Peyer's patch (tissue), 4 donors: Measurements from ENCODE around the gene UNC93A.

ENCODE experiments used
- POLR2A ChIP-seq, 2 donors: fragments of 450-650 bp; IDR thresholded peaks; one replicate each; pipeline ENCODE4 v1.5.1; 2017; ENCODE audit warnings: antibody characterized with exemption in 2 of 2, mild to moderate bottlenecking in 2 of 2, moderate library complexity in 2 of 2
- TF ChIP-seq, protein P1 (sequence below), 6 experiments: fragments of 450-650 bp in 4 of 6; fragments of 200-600 bp in 2 of 6; sonication (generic) in 1 of 6; IDR thresholded peaks; one replicate each; pipeline ENCODE4 v1.5.1; 2017 to 2019; ENCODE audit warnings: antibody characterized with exemption in 6 of 6, mild to moderate bottlenecking in 3 of 6, moderate library complexity in 1 of 6

DNA sequence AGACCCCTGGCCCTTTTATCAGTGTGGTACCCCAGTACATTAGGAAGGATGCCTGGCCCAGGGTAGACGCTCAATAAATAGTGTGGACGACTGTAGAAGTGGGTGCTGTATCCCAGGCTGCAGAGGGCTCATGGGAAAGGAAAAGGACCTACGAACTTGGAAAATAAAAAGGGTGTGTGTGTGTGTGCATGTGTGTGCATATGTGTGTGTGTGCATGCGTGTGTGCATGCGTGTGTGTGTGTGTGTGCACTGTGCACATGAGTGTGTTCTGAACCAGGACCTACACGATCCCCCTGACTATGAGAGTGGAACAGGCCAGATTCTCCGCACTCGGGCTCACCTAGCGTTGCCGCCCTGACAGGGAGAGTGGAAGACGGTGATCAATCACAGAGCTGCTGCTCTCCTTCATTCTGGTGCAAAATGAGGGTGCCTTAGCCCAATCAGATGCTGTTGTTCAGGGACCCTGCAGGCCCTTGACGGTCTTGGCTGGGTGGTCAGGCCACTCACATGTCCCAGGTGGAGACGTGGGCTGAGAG is 3.5 kb upstream of the UNC93A start:
- no peak for TF ChIP-seq POLR2A (IDR thresholded peaks at IDR 0.05)
- TF ChIP-seq, protein P1, sequence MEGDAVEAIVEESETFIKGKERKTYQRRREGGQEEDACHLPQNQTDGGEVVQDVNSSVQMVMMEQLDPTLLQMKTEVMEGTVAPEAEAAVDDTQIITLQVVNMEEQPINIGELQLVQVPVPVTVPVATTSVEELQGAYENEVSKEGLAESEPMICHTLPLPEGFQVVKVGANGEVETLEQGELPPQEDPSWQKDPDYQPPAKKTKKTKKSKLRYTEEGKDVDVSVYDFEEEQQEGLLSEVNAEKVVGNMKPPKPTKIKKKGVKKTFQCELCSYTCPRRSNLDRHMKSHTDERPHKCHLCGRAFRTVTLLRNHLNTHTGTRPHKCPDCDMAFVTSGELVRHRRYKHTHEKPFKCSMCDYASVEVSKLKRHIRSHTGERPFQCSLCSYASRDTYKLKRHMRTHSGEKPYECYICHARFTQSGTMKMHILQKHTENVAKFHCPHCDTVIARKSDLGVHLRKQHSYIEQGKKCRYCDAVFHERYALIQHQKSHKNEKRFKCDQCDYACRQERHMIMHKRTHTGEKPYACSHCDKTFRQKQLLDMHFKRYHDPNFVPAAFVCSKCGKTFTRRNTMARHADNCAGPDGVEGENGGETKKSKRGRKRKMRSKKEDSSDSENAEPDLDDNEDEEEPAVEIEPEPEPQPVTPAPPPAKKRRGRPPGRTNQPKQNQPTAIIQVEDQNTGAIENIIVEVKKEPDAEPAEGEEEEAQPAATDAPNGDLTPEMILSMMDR (IDR thresholded peaks at IDR 0.05), result no peak
